ENCODE data around the gene CXCR1. TPM values are rescaled to one million over a fixed set of nuclear protein-coding genes. Genes with fewer than 3 reads are reported as not detected.

The CXCR1 gene
- total and polyA plus RNA-seq, 9 of the 15 experiments (the other 6 are each of a cell fraction or from before 2014, with no cell fraction given), result not detected

- ATAC-seq (no peak), FAIRE-seq (no peak), DNase-seq (ENCODE audit: extremely low read depth in 1 of 4, low spot score in 3 of 4) (no peak)
- Histone ChIP-seq H3K27ac (ENCODE audit: extremely low read depth, low read depth, low read length) (no peak overlapping the region), H3K79me2 (ENCODE audit: control insufficient read depth, insufficient read depth, low read length) (no peaks in the 10 kb centered on the region), H3K36me3 (ENCODE audit: control insufficient read depth, insufficient read depth, low read length) (no peaks in the 10 kb centered on the region), H3K9me3 (replicated peaks; ENCODE audit: control insufficient read depth, insufficient read depth, low read depth, low read length) (no peaks in the 10 kb centered on the region), H4K20me1 (replicated peaks; ENCODE audit: control insufficient read depth, insufficient read depth, low read length) (no peaks in the 10 kb centered on the region), H3K4me3 (no peak overlapping the region), H3K27me3 (ENCODE audit: control insufficient read depth in 2 of 2, insufficient read depth in 2 of 2, low read length in 2 of 2) (no peaks in the 10 kb centered on the region), H3K9me1 (ENCODE audit: control insufficient read depth, insufficient read depth, low read length) (no peaks in the 10 kb centered on the region), H3K4me1 (replicated peaks in 1 of 2; ENCODE audit: control insufficient read depth in 2 of 2, insufficient read depth in 2 of 2, low read length in 2 of 2) (peaks cover 0 to 3% of the 10 kb centered on the region in 2 experiments; a peak in 3 of 5 replicates), H3K4me2 (ENCODE audit: insufficient read depth, low read length) (no peak overlapping the region), H2AFZ (ENCODE audit: low read depth, low read length) (no peak overlapping the region), H3K9ac (ENCODE audit: insufficient read depth in 1 of 2, low read depth in 2 of 2, low read length in 2 of 2) (no peak overlapping the region)
- BruUV-seq (replicated peaks), result no TSS peak
- in situ Hi-C loops (cut with MboI), result no loop called here
- 26% methylated on average over 2 of the region's 4 CpGs for WGBS (ENCODE audit: insufficient coverage, low coverage, missing lambda C conversion rate)
- CTCF ChIA-PET (ENCODE audit: low intra/inter-chr PET ratio), result no interaction called here
- POLR2A ChIA-PET, result no interaction called here
- intact Hi-C loops (cut with micrococcal nuclease), result loop anchor here (10.0 kb wide), 1 partner anchor 285 kb away; no protein-coding TSS in a partner anchor
- no peak for TF ChIP-seq CHAMP1 (IDR thresholded peaks at IDR 0.05)
- TF ChIP-seq ZBTB12 (CRISPR knock-in tag; IDR thresholded peaks at IDR 0.05), result no peak
- no peak for TF ChIP-seq THRA (IDR thresholded peaks at IDR 0.05)
- TF ChIP-seq AFF4 (CRISPR knock-in tag; IDR thresholded peaks at IDR 0.05), result no peak
- no peak for TF ChIP-seq NR2F6 (CRISPR knock-in tag; IDR thresholded peaks at IDR 0.05)
- no peak for TF ChIP-seq CUX1 (CRISPR knock-in tag; IDR thresholded peaks at IDR 0.05)
Measured at GRCh38 chr2:218179782-218180181, 13.0 kb upstream of the CXCR1 start.
